ENCODE results near the gene PRSS8. TPM values are rescaled to one million over a fixed set of nuclear protein-coding genes. Genes with fewer than 3 reads are reported as not detected.
"Not testable (repeated sequence)": the region's sequence is repeated elsewhere in the genome, so short reads cannot be mapped to it uniquely, and the experiment has no call there.

Gene PRSS8
- not detected in 2 replicates for total RNA-seq

- no peaks in the 10 kb centered on the region for H3K9me3 Mint-ChIP-seq
- H3K27ac Mint-ChIP-seq, result no peak within 1 kb of the TSS
- no peak within 1 kb of the TSS for H3K4me3 Mint-ChIP-seq (ENCODE audit: low read depth)
- intact Hi-C loops (cut with micrococcal nuclease), result no loop called here
- H3K4me1 Mint-ChIP-seq (ENCODE audit: low read depth), result peaks cover under 1% of the 10 kb centered on the region
- H3K36me3 Mint-ChIP-seq (ENCODE audit: low read depth), result peaks cover 3% of the 10 kb centered on the region
- no peak for DNase-seq (ENCODE audit: low spot score)
- no peaks in the 10 kb centered on the region for H3K27me3 Mint-ChIP-seq (ENCODE audit: low read depth)
Measured at GRCh38 chr16:31135535-31136286, at the start of gene PRSS8. Gene PRSS8, minus strand, starts transcription at chr16:31135727. Its CDS starts 229 bp downstream, at chr16:31135498.

DNA sequence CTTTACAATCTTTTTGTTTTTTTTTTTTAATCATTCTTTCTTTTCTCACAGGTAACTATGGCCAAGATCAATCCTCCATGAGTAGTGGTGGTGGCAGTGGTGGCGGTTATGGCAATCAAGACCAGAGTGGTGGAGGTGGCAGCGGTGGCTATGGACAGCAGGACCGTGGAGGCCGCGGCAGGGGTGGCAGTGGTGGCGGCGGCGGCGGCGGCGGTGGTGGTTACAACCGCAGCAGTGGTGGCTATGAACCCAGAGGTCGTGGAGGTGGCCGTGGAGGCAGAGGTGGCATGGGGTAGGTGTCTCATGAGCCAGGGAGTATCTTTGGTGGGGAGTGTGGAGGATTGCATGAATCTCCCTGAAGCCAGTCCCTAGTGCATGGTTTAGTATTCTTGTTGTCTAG is 49.4 kb upstream of the PRSS8 start:
- no peak for DNase-seq (ENCODE audit: low spot score)
- Mint-ChIP-seq H3K4me3 (ENCODE audit: low read depth) (peak overlapping the region; percentile 23), H3K27ac (no peak overlapping the region), H3K27me3 (ENCODE audit: low read depth) (no peaks in the 10 kb centered on the region), H3K9me3 (no peaks in the 10 kb centered on the region), H3K36me3 (ENCODE audit: low read depth) (peaks cover 92% of the 10 kb centered on the region), H3K4me1 (ENCODE audit: low read depth) (peaks cover 64% of the 10 kb centered on the region)
- intact Hi-C loops (cut with micrococcal nuclease), result loop anchor here (10.0 kb wide), 2 partner anchors 230 to 270 kb away; partner anchors contain the start of genes ARMC5 and SETD1A

GRCh38 chr16:31183432-31184428 is 48.2 kb upstream of the PRSS8 start:
- intact Hi-C loops (cut with micrococcal nuclease), result loop anchor here (10.0 kb wide), 2 partner anchors 229 to 271 kb away; partner anchors contain the start of genes ARMC5 and SETD1A
- Mint-ChIP-seq H3K27me3 (ENCODE audit: low read depth) (no peaks in the 10 kb centered on the region), H3K4me3 (ENCODE audit: low read depth) (peak overlapping the region; percentile 98)

GRCh38 chr16:31182391-31182790 is 46.9 kb upstream of the PRSS8 start:
- Mint-ChIP-seq H3K27me3 (ENCODE audit: low read depth) (no peaks in the 10 kb centered on the region), H3K4me3 (ENCODE audit: low read depth) (peak overlapping the region; percentile 98), H3K36me3 (ENCODE audit: low read depth) (peaks cover 67% of the 10 kb centered on the region), H3K9me3 (no peaks in the 10 kb centered on the region), H3K27ac (peak overlapping the region; percentile 19), H3K4me1 (ENCODE audit: low read depth) (peaks cover 54% of the 10 kb centered on the region)
- intact Hi-C loops (cut with micrococcal nuclease), result loop anchor here (10.0 kb wide), 2 partner anchors 228 to 272 kb away; partner anchors contain the start of genes ARMC5 and SETD1A
- no peak for DNase-seq (ENCODE audit: low spot score)

More at GRCh38 chr16:31183432-31184428, 48.2 kb upstream of the PRSS8 start:
- Mint-ChIP-seq H3K4me1 (ENCODE audit: low read depth) (peaks cover 59% of the 10 kb centered on the region), H3K36me3 (ENCODE audit: low read depth) (peaks cover 81% of the 10 kb centered on the region), H3K27ac (peak overlapping the region; percentile 31), H3K9me3 (no peaks in the 10 kb centered on the region)
- no peak for DNase-seq (ENCODE audit: low spot score)

DNA sequence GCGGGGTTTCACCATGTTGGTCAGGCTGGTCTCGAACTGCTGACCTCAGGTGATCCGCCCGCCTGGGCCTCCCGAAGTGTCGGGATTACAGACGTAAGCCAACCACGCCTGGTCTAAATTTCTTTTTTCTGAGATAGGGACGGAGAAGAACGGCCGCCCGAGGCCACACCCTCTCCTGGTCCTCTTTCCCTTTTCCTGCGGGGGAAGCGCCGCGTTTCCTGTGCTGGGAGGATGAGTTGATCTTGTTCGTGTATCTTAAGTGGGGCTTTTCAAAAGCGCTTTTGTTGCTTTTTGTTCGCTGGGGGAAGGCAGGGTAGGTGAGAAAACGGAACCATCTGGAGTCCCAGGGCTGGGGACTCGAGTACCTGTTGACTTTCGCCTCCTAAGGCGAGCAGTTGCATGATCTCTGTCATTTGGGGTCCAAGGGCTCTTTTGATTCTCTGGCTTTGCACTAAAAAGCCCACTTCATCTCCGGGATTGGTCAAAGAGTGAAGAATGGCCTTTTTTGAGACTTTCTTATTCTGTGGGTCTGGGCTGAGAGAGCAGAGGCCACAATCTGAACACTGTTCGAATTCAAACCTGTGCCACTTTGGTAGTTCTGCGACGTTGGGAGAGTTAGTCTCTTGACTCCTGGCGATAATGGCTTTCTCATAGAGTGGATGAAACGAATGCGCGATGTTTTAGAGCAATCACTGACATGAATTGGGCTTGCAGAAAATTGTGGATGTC is 45.7 kb upstream of the PRSS8 start:
- peak overlapping the region; percentile 95 for H3K27ac Mint-ChIP-seq
- peak; percentile 38 for DNase-seq (ENCODE audit: low spot score)
- intact Hi-C loops (cut with micrococcal nuclease), result loop anchor here (10.0 kb wide), 2 partner anchors 226 to 274 kb away; partner anchors contain the start of genes ARMC5 and SETD1A
- H3K36me3 Mint-ChIP-seq (ENCODE audit: low read depth), result peaks cover 56% of the 10 kb centered on the region
- H3K27me3 Mint-ChIP-seq (ENCODE audit: low read depth), result no peaks in the 10 kb centered on the region
- H3K4me3 Mint-ChIP-seq (ENCODE audit: low read depth), result peak overlapping the region; percentile 98
- H3K9me3 Mint-ChIP-seq, result no peaks in the 10 kb centered on the region
- peaks cover 50% of the 10 kb centered on the region for H3K4me1 Mint-ChIP-seq (ENCODE audit: low read depth)

DNA sequence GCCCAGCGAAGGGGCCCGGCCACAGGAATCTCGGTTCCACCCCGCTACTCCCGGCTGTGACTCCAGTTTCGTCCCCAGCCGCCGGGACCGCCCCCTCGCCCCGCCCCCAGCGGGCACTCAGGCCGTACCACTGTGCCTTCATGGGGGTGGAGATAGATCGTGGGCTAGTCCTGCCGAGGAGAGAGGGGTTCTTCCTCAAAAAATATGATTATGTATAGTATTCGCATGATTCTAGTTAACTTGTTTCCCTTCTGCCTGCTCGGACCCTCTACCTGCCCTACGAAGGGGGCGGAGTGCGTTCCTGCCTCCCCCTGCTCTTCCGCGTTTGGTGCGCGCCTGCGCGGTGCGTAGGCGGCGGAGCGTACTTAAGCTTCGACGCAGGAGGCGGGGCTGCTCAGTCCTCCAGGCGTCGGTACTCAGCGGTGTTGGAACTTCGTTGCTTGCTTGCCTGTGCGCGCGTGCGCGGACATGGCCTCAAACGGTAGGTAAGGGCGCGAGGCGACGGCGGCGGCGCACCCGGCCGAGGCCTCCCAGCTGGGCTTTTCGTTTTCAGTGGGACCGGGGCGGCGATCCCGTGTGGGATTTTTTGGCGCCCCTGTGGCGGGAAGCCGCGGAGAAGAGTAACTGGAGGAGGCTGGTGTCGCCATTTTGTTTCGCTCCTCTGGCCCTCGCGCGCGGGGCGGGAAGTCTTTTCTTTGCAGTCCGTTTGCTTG is 44.4 kb upstream of the PRSS8 start, which contains the start of gene FUS:
Gene FUS, plus strand, starts transcription at position 393 of the 713 bp plus-strand sequence. Its CDS starts 76 bp downstream, at position 469.
- peak; percentile 88 for DNase-seq (ENCODE audit: low spot score)
- intact Hi-C loops (cut with micrococcal nuclease), result loop anchor here (1.0 to 10.0 kb wide), 5 partner anchors 38 to 275 kb away; partner anchors contain the start of genes ARMC5, KAT8, SETD1A and ZNF646
- Mint-ChIP-seq H3K27me3 (ENCODE audit: low read depth) (no peaks in the 10 kb centered on the region), H3K9me3 (no peaks in the 10 kb centered on the region), H3K4me3 (ENCODE audit: low read depth) (peak within 1 kb of the TSS; percentile 98), H3K27ac (peak within 1 kb of the TSS; percentile 95), H3K4me1 (ENCODE audit: low read depth) (peaks cover 38% of the 10 kb centered on the region), H3K36me3 (ENCODE audit: low read depth) (peaks cover 42% of the 10 kb centered on the region)

DNA sequence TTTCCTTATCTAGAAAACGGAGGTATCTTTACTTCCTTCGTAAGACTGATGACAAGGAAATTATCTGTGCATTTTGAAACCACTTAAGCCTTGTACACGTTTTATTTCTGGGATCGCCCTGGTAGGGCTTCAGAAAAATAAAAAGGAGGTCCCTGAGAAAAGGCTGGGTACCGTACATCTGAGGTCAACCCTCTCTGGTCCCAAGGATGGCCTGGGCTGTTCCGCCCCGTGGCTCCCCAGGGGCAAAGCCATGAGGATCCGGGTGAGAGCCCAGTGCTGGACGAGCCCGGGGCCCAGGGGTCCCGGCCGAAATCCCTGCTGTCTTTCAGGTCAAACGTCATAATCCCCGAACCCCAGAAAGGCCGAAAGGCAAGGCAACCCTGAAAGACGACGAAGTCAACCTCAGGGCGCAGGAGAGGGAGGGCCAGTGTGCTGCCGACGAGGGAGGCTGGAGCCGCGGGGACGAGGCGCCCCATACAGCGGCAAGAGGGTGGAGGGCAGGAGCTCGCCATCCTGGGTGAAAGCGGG is 43.8 kb upstream of the PRSS8 start:
- H3K27ac Mint-ChIP-seq, result peak overlapping the region; percentile 95
- H3K4me1 Mint-ChIP-seq (ENCODE audit: low read depth), result peaks cover 35% of the 10 kb centered on the region
- no peaks in the 10 kb centered on the region for H3K9me3 Mint-ChIP-seq
- H3K36me3 Mint-ChIP-seq (ENCODE audit: low read depth), result peaks cover 37% of the 10 kb centered on the region
- H3K27me3 Mint-ChIP-seq (ENCODE audit: low read depth), result no peaks in the 10 kb centered on the region
- H3K4me3 Mint-ChIP-seq (ENCODE audit: low read depth), result peak overlapping the region; percentile 98
- no peak for DNase-seq (ENCODE audit: low spot score)
- intact Hi-C loops (cut with micrococcal nuclease), result loop anchor here (5.0 kb wide), 1 partner anchor 62 kb away; the partner anchor contains the start of gene KAT8

GRCh38 chr16:31177136-31177535 is 41.6 kb upstream of the PRSS8 start:
- H3K4me3 Mint-ChIP-seq (ENCODE audit: low read depth), result peak overlapping the region; percentile 6
- H3K27me3 Mint-ChIP-seq (ENCODE audit: low read depth), result no peaks in the 10 kb centered on the region
- no peaks in the 10 kb centered on the region for H3K9me3 Mint-ChIP-seq
- peaks cover 15% of the 10 kb centered on the region for H3K4me1 Mint-ChIP-seq (ENCODE audit: low read depth)
- DNase-seq (ENCODE audit: low spot score), result peak; percentile 47
- intact Hi-C loops (cut with micrococcal nuclease), result loop anchor here (5.0 kb wide), 1 partner anchor 60 kb away; the partner anchor contains the start of gene KAT8
- H3K36me3 Mint-ChIP-seq (ENCODE audit: low read depth), result peaks cover 16% of the 10 kb centered on the region
- H3K27ac Mint-ChIP-seq, result peak overlapping the region; percentile 67

GRCh38 chr16:31170048-31170447 is 34.5 kb upstream of the PRSS8 start:
- intact Hi-C loops (cut with micrococcal nuclease); H3K9me3 Mint-ChIP-seq; DNase-seq (ENCODE audit: low spot score); H3K27ac Mint-ChIP-seq; H3K36me3 Mint-ChIP-seq (ENCODE audit: low read depth); H3K4me1 Mint-ChIP-seq (ENCODE audit: low read depth); H3K27me3 Mint-ChIP-seq (ENCODE audit: low read depth); H3K4me3 Mint-ChIP-seq (ENCODE audit: low read depth): not testable (repeated sequence)

- DNase-seq (ENCODE audit: low spot score), result no peak
- H3K27me3 Mint-ChIP-seq (ENCODE audit: low read depth), result no peaks in the 10 kb centered on the region
- no peak overlapping the region for H3K27ac Mint-ChIP-seq
- H3K4me1 Mint-ChIP-seq (ENCODE audit: low read depth), result no peaks in the 10 kb centered on the region
- intact Hi-C loops (cut with micrococcal nuclease), result no loop called here
- H3K4me3 Mint-ChIP-seq (ENCODE audit: low read depth), result no peak overlapping the region
- H3K9me3 Mint-ChIP-seq, result no peaks in the 10 kb centered on the region
- H3K36me3 Mint-ChIP-seq (ENCODE audit: low read depth), result no peaks in the 10 kb centered on the region
Measured at GRCh38 chr16:31168848-31169247, 33.3 kb upstream of the PRSS8 start.

DNA sequence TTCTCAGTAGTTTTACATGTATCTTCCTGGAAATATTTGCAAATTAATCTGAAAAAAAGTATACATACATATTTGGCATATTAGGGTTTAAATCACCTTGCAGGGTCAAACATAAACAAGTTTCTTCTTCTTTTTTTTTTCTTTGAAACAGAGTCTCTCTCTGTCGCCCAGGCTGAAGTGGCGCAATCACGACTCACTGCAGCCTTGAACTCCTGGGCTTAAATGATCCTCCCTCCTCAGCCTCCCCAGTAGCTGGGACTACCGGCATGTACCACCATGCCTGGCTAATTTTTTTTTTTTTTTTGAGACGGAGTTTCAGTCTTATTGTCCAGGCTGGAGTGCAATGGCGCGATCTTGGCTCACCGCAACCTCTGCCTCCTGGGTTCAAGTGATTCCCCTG is 31.8 kb upstream of the PRSS8 start:
- Mint-ChIP-seq H3K9me3 (no peaks in the 10 kb centered on the region), H3K36me3 (ENCODE audit: low read depth) (no peaks in the 10 kb centered on the region), H3K27ac (no peak overlapping the region), H3K27me3 (ENCODE audit: low read depth) (no peaks in the 10 kb centered on the region), H3K4me3 (ENCODE audit: low read depth) (no peak overlapping the region), H3K4me1 (ENCODE audit: low read depth) (no peaks in the 10 kb centered on the region)
- DNase-seq (ENCODE audit: low spot score), result no peak
- intact Hi-C loops (cut with micrococcal nuclease), result no loop called here

All from activated T-helper 2 cell treated with anti-CD3 and anti-CD28 coated beads, Interferon-gamma antibody, Interleukin-2, Interleukin-4, amounts not matched to agents 10 μg/mL and 5 μg/mL and 100 μg/mL, durations not matched to agents 14 hours and 24 hours and 36 hours (primary cell).